ENCODE results near the gene TMEM169. TPM values are rescaled to one million over a fixed set of nuclear protein-coding genes. Genes with fewer than 3 reads are reported as not detected.

Gene TMEM169
- total RNA-seq, 1 experiment from 2014 or later = 0.74 TPM

DNA sequence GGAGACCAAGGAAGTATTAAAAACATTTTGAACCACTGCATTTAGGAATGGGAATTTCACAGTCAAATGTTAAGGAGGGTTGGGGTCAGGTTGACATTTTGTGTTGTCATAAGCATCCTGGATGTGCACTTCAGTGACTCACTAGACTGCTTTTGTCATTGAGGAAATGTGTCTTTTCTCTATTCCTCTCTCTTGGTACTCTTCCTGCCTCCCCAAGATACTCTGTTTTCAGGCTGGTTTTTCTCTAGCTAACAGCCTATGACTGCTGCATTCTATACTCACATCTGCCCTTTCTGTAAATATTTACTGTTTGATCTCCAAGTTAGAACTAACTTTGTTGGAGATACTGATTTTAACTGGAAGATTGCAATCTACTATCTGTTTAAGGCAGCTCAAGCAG, 50.9 kb downstream of the TMEM169 start:
- TF ChIP-seq TCF7L2 (IDR thresholded peaks at IDR 0.05; ENCODE audit: low read depth, low read length) (no peak), POLR2AphosphoS5 (IDR thresholded peaks at IDR 0.05; ENCODE audit: low read depth, low read length) (no peak), SIN3A (IDR thresholded peaks at IDR 0.05; ENCODE audit: borderline replicate concordance, insufficient read depth, low read depth, low read length) (no peak)
- TF ChIP-seq, protein P1, sequence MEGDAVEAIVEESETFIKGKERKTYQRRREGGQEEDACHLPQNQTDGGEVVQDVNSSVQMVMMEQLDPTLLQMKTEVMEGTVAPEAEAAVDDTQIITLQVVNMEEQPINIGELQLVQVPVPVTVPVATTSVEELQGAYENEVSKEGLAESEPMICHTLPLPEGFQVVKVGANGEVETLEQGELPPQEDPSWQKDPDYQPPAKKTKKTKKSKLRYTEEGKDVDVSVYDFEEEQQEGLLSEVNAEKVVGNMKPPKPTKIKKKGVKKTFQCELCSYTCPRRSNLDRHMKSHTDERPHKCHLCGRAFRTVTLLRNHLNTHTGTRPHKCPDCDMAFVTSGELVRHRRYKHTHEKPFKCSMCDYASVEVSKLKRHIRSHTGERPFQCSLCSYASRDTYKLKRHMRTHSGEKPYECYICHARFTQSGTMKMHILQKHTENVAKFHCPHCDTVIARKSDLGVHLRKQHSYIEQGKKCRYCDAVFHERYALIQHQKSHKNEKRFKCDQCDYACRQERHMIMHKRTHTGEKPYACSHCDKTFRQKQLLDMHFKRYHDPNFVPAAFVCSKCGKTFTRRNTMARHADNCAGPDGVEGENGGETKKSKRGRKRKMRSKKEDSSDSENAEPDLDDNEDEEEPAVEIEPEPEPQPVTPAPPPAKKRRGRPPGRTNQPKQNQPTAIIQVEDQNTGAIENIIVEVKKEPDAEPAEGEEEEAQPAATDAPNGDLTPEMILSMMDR (IDR thresholded peaks at IDR 0.05) = no peak
- TF ChIP-seq, protein P2, sequence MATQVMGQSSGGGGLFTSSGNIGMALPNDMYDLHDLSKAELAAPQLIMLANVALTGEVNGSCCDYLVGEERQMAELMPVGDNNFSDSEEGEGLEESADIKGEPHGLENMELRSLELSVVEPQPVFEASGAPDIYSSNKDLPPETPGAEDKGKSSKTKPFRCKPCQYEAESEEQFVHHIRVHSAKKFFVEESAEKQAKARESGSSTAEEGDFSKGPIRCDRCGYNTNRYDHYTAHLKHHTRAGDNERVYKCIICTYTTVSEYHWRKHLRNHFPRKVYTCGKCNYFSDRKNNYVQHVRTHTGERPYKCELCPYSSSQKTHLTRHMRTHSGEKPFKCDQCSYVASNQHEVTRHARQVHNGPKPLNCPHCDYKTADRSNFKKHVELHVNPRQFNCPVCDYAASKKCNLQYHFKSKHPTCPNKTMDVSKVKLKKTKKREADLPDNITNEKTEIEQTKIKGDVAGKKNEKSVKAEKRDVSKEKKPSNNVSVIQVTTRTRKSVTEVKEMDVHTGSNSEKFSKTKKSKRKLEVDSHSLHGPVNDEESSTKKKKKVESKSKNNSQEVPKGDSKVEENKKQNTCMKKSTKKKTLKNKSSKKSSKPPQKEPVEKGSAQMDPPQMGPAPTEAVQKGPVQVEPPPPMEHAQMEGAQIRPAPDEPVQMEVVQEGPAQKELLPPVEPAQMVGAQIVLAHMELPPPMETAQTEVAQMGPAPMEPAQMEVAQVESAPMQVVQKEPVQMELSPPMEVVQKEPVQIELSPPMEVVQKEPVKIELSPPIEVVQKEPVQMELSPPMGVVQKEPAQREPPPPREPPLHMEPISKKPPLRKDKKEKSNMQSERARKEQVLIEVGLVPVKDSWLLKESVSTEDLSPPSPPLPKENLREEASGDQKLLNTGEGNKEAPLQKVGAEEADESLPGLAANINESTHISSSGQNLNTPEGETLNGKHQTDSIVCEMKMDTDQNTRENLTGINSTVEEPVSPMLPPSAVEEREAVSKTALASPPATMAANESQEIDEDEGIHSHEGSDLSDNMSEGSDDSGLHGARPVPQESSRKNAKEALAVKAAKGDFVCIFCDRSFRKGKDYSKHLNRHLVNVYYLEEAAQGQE (IDR thresholded peaks at IDR 0.05; ENCODE audit: insufficient read depth in 1 of 2, low read depth in 2 of 2, low read length in 1 of 2) = no peak
- no peak overlapping the region for H3K4me3 ChIP-seq (ENCODE audit: low read depth in 2 of 2, low read length in 2 of 2)
- H3K4me1 ChIP-seq (ENCODE audit: control insufficient read depth, insufficient read depth, low read length) = no peaks in the 10 kb centered on the region; the same call in 1 of the 2 replicates
- H3K36me3 ChIP-seq (ENCODE audit: control insufficient read depth, insufficient read depth, low read length) = peaks cover 83% of the 10 kb centered on the region
- no peak overlapping the region for H3K27ac ChIP-seq (ENCODE audit: low read length)
- H3K9me3 ChIP-seq (ENCODE audit: control insufficient read depth, insufficient read depth, low read depth, low read length) = no peaks in the 10 kb centered on the region
- intact Hi-C loops (cut with micrococcal nuclease; ENCODE audit: unreplicated experiment) = no loop called here
- DNase-seq (ENCODE audit: low read depth, low spot score) (no peak), ATAC-seq (no peak)
- ChIA-PET POLR2A (no interaction called here), CTCF (no interaction called here)
- H3K27me3 ChIP-seq (ENCODE audit: control insufficient read depth, insufficient read depth, low read length) = no peaks in the 10 kb centered on the region
- no TSS peak for BruUV-seq (replicated peaks)
- in situ Hi-C loops (cut with HindIII; ENCODE audit: low pct_unique_long_range_greater_than_20kb, low sequenced_read_pairs) = no loop called here

DNA sequence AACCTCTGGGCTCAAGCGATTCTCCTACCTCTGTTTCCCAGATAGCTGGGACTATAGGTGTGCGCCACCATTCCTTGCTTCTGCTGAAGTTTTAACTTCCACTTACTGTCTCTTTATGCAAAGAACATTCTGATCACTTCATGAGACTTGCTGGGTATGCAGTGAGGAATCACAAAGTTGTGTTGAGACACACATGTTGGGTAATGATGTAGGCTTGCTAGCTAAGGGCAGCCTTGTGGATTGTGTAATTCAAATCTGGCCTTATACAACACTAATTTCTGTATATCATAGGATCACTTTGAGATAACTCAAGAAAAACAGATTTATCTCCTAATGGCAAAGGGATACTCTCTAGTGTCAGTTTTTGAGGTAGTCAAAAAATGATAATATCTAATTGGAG, 51.7 kb downstream of the TMEM169 start:
- intact Hi-C loops (cut with micrococcal nuclease; ENCODE audit: unreplicated experiment) (no loop called here), in situ Hi-C loops (cut with HindIII; ENCODE audit: low pct_unique_long_range_greater_than_20kb, low sequenced_read_pairs) (no loop called here)
- CTCF ChIA-PET = interaction anchor here (0.7 to 0.8 kb wide), 2 partner anchors 16 to 50 kb away, joined by 3 read pairs; no protein-coding TSS in a partner anchor
- H3K4me3 ChIP-seq (ENCODE audit: low read depth in 2 of 2, low read length in 2 of 2) = no peak overlapping the region
- H3K27me3 ChIP-seq (ENCODE audit: control insufficient read depth, insufficient read depth, low read length) = no peaks in the 10 kb centered on the region
- no peak overlapping the region for H3K27ac ChIP-seq (ENCODE audit: low read length)
- peaks cover 83% of the 10 kb centered on the region for H3K36me3 ChIP-seq (ENCODE audit: control insufficient read depth, insufficient read depth, low read length)
- BruUV-seq (replicated peaks) = no TSS peak
- no peak for DNase-seq (ENCODE audit: low read depth, low spot score)
- POLR2A ChIA-PET = no interaction called here
- no peaks in the 10 kb centered on the region for H3K4me1 ChIP-seq (ENCODE audit: control insufficient read depth, insufficient read depth, low read length)
- TF ChIP-seq POLR2AphosphoS5 (IDR thresholded peaks at IDR 0.05; ENCODE audit: low read depth, low read length) (no peak), TCF7L2 (IDR thresholded peaks at IDR 0.05; ENCODE audit: low read depth, low read length) (no peak), SIN3A (IDR thresholded peaks at IDR 0.05; ENCODE audit: borderline replicate concordance, insufficient read depth, low read depth, low read length) (no peak)
- TF ChIP-seq, protein P1 (IDR thresholded peaks at IDR 0.05) = no peak
- ATAC-seq = no peak
- H3K9me3 ChIP-seq (ENCODE audit: control insufficient read depth, insufficient read depth, low read depth, low read length) = no peaks in the 10 kb centered on the region

Measured in Panc1 (cell line).